Thyroid gland (tissue), 4 donors: ENCODE results near the gene NFU1.

ENCODE experiments used
- POLR2A ChIP-seq, 2 donors: fragments of 450-650 bp; IDR thresholded peaks; one replicate each; pipeline ENCODE4 v1.6.1; 2017; ENCODE audit warnings: antibody characterized with exemption in 2 of 2, mild to moderate bottlenecking in 2 of 2, moderate library complexity in 1 of 2
- TF ChIP-seq, protein P1 (sequence below), 6 experiments: fragments of 200-600 bp in 3 of 6; fragments of 450-650 bp in 3 of 6; sonication (generic) in 3 of 6; IDR thresholded peaks; one replicate each; pipeline ENCODE4 v1.5.1; 2016 to 2019; ENCODE audit warnings: antibody characterized with exemption in 6 of 6, mild to moderate bottlenecking in 2 of 6, inconsistent platforms in 1 of 6, moderate library complexity in 1 of 6

DNA sequence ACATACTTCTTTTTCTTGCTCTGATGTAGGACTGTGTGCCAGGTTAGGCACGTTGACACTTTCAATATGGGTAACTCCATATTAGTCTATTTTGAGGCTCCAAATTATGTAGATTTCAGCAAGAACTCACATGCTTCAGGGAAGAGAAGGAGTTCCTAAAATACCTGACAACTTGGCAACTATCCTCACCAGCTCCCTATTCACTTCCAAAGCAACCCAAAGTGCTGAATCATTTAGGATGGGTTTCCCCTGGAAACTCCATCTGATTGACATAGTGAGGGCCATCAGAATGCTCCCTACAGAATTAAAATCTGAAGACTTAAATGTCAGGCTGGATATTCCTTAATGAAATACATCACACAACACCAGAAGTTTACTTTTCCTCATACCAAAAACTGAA, 32.5 kb upstream of the NFU1 start:
- TF ChIP-seq POLR2A (IDR thresholded peaks at IDR 0.05) = no peak
- TF ChIP-seq, protein P1, sequence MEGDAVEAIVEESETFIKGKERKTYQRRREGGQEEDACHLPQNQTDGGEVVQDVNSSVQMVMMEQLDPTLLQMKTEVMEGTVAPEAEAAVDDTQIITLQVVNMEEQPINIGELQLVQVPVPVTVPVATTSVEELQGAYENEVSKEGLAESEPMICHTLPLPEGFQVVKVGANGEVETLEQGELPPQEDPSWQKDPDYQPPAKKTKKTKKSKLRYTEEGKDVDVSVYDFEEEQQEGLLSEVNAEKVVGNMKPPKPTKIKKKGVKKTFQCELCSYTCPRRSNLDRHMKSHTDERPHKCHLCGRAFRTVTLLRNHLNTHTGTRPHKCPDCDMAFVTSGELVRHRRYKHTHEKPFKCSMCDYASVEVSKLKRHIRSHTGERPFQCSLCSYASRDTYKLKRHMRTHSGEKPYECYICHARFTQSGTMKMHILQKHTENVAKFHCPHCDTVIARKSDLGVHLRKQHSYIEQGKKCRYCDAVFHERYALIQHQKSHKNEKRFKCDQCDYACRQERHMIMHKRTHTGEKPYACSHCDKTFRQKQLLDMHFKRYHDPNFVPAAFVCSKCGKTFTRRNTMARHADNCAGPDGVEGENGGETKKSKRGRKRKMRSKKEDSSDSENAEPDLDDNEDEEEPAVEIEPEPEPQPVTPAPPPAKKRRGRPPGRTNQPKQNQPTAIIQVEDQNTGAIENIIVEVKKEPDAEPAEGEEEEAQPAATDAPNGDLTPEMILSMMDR (IDR thresholded peaks at IDR 0.05) = no peak
